HG03520 (cell line): Measurements from ENCODE around the gene UFD1.

Experiments
- ATAC-seq: cut with Tn5 transposase; IDR thresholded peaks from one replicate; pipeline ENCODE4 v1.9.1; 2021; ENCODE audit warnings: mild to moderate bottlenecking, moderate library complexity; ENCODE audit not compliant: unreplicated experiment

Gene UFD1

GRCh38 chr22:19516378-19517170 lies 37.6 kb upstream of the UFD1 start:
- ATAC-seq, result no peak

- ATAC-seq, result no peak
Observed at GRCh38 chr22:19515654-19516377, 36.8 kb upstream of the UFD1 start.

- ATAC-seq, result no peak
Observed at GRCh38 chr22:19514831-19515565, 36.0 kb upstream of the UFD1 start.

GRCh38 chr22:19513823-19514222 lies 34.8 kb upstream of the UFD1 start:
- ATAC-seq, result no peak

GRCh38 chr22:19510919-19511341 lies 31.9 kb upstream of the UFD1 start:
- ATAC-seq, result no peak

GRCh38 chr22:19509923-19510322 lies 30.9 kb upstream of the UFD1 start:
- ATAC-seq, result no peak

GRCh38 chr22:19509191-19509590 lies 30.2 kb upstream of the UFD1 start:
- ATAC-seq, result no peak

- ATAC-seq, result no peak
Observed at GRCh38 chr22:19508024-19508776, 29.2 kb upstream of the UFD1 start.

- no peak for ATAC-seq
Observed at GRCh38 chr22:19507534-19507861, 28.5 kb upstream of the UFD1 start.

GRCh38 chr22:19506212-19506611 lies 27.2 kb upstream of the UFD1 start:
- ATAC-seq, result no peak

GRCh38 chr22:19505735-19506126 lies 26.7 kb upstream of the UFD1 start:
- no peak for ATAC-seq

GRCh38 chr22:19504900-19505734 lies 26.1 kb upstream of the UFD1 start:
- ATAC-seq, result no peak

GRCh38 chr22:19503869-19504268 lies 24.9 kb upstream of the UFD1 start:
- ATAC-seq, result no peak

GRCh38 chr22:19503367-19503766 lies 24.4 kb upstream of the UFD1 start:
- ATAC-seq, result no peak

- ATAC-seq, result no peak
Observed at GRCh38 chr22:19501897-19502447, 23.0 kb upstream of the UFD1 start.

GRCh38 chr22:19499880-19500242 lies 20.9 kb upstream of the UFD1 start:
- ATAC-seq, result no peak

- ATAC-seq, result no peak
Observed at GRCh38 chr22:19499236-19499879, 20.4 kb upstream of the UFD1 start.

GRCh38 chr22:19498866-19499190 lies 19.8 kb upstream of the UFD1 start:
- ATAC-seq, result no peak

- ATAC-seq, result no peak
Observed at GRCh38 chr22:19498154-19498865, 19.3 kb upstream of the UFD1 start.
